HepG2 (cell line): ENCODE measurements around the gene TKFC. TPM values are rescaled to one million over a fixed set of nuclear protein-coding genes. Genes with fewer than 3 reads are reported as not detected.
A peak's percentile ranks its signal among the peaks of the same experiment; 100 is the strongest.

Experiments
- ARID5B ChIP-seq: IDR thresholded peaks from 2 replicates; pipeline ENCODE4 v1.4.0; 2020; ENCODE audit warnings: mild to moderate bottlenecking, missing genetic modification reagents
- CEBPZ ChIP-seq: IDR thresholded peaks from 2 replicates; pipeline ENCODE4 v1.6.1; 2012; ENCODE audit warnings: low read length, improper control_type of control experiment
- CREM ChIP-seq, 2 experiments: sonication (generic) in 1 of 2; formaldehyde crosslinking in 1 of 2; IDR thresholded peaks; 2 replicates each; pipeline versions ENCODE4 v1.4.0 to v1.6.1; 2016 to 2020; ENCODE audit warnings: antibody characterized with exemption in 1 of 2, mild to moderate bottlenecking in 1 of 2, missing genetic modification reagents in 1 of 2
- HCFC1 ChIP-seq: fragments of 150-350 bp; IDR thresholded peaks from 2 replicates; pipeline ENCODE4 v1.6.1; 2014; ENCODE audit warnings: low read depth, low read length
- HMGXB3 ChIP-seq: sonication (generic); formaldehyde crosslinking; IDR thresholded peaks from 2 replicates; pipeline ENCODE4 v1.4.0; 2020; ENCODE audit warnings: missing genetic modification reagents, borderline replicate concordance
- ZNF232 ChIP-seq: sonication (generic); formaldehyde crosslinking; IDR thresholded peaks from 2 replicates; pipeline ENCODE4 v1.4.0; 2020; ENCODE audit warnings: missing genetic modification reagents, borderline replicate concordance
- ZNF292 ChIP-seq: sonication (generic); formaldehyde crosslinking; IDR thresholded peaks from 2 replicates; pipeline ENCODE4 v1.8.1; 2022; ENCODE audit warnings: mild to moderate bottlenecking, low read depth, missing genetic modification reagents, borderline replicate concordance
- ZNF746 ChIP-seq: sonication (generic); formaldehyde crosslinking; IDR thresholded peaks from 2 replicates; pipeline ENCODE4 v1.8.0; 2022; ENCODE audit warnings: mild to moderate bottlenecking, missing genetic modification reagents
- polyA plus RNA-seq, 8 experiments: library from polyadenylated mRNA; depleted of rRNA in 3 of 8; stranded (reverse) in 7 of 8; unstranded in 1 of 8; fragments of >200 nt; fragmentation: Illumina TruSeq in 4 of 8; extraction: Trizol in 4 of 8; gene quantifications; 2 replicates each; pipeline versions ENCODE4 v1.2.1 to v1.2.3, GENCODE V29; 2011 to 2016; ENCODE audit warnings: low read depth in 4 of 8, missing spikeins in 1 of 8, mixed read lengths in 1 of 8; ENCODE audit not compliant: insufficient read depth in 1 of 8
- total RNA-seq, 5 experiments: library from RNA; depleted of rRNA; stranded (reverse); fragments of >200 nt; fragmentation: Illumina TruSeq; extraction: Trizol; gene quantifications; 2 replicates each; pipeline ENCODE4 v1.2.3, GENCODE V29; 2016; ENCODE audit warnings: low read depth in 1 of 5
- TF ChIP-seq, protein P1 (sequence below): sonication (generic); formaldehyde crosslinking; IDR thresholded peaks from 2 replicates; pipeline ENCODE4 v1.5.1; 2020; ENCODE audit warnings: missing genetic modification reagents, mild to moderate bottlenecking, borderline replicate concordance
- TF ChIP-seq, protein P2 (sequence below): sonication (generic); formaldehyde crosslinking; IDR thresholded peaks from 2 replicates; pipeline ENCODE4; 2020; ENCODE audit warnings: missing genetic modification reagents, mild to moderate bottlenecking, borderline replicate concordance

TKFC gene
- total and polyA plus RNA-seq, 2 of the 13 experiments (the other 11 are each of a cell fraction or from before 2014, with no cell fraction given), result 147 to 197 TPM

- peak; percentile 62; the same call in 1 of the 2 replicates for TF ChIP-seq HMGXB3 (CRISPR knock-in tag)
- TF ChIP-seq ZNF232 (CRISPR knock-in tag), result peak; percentile 45; the same call in 1 of the 2 replicates
- TF ChIP-seq, protein P1, sequence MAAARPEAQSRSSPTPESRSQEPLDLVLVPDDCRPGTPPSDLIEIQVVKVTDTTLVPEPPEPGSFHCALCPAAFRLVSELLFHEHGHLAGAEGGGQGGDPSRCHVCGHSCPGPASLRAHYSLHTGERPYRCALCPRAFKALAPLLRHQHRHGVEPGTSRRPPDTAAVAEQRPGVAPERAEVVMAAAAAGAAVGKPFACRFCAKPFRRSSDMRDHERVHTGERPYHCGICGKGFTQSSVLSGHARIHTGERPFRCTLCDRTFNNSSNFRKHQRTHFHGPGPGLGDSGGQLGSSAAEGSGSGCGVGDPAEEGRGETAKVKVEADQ (CRISPR knock-in tag), result 0 out of 2 replicates have a peak, but pooled peaks have one; percentile 73
- TF ChIP-seq, protein P2, sequence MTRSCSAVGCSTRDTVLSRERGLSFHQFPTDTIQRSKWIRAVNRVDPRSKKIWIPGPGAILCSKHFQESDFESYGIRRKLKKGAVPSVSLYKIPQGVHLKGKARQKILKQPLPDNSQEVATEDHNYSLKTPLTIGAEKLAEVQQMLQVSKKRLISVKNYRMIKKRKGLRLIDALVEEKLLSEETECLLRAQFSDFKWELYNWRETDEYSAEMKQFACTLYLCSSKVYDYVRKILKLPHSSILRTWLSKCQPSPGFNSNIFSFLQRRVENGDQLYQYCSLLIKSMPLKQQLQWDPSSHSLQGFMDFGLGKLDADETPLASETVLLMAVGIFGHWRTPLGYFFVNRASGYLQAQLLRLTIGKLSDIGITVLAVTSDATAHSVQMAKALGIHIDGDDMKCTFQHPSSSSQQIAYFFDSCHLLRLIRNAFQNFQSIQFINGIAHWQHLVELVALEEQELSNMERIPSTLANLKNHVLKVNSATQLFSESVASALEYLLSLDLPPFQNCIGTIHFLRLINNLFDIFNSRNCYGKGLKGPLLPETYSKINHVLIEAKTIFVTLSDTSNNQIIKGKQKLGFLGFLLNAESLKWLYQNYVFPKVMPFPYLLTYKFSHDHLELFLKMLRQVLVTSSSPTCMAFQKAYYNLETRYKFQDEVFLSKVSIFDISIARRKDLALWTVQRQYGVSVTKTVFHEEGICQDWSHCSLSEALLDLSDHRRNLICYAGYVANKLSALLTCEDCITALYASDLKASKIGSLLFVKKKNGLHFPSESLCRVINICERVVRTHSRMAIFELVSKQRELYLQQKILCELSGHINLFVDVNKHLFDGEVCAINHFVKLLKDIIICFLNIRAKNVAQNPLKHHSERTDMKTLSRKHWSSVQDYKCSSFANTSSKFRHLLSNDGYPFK (CRISPR knock-in tag), result peak; percentile 87
- TF ChIP-seq CREM (IDR thresholded peaks at IDR 0.05), result peak; percentile 37; the same call in 1 of the 2 replicates
- no peak for TF ChIP-seq CREM (CRISPR knock-in tag; IDR thresholded peaks at IDR 0.05)
- 0 out of 2 replicates have a peak, but pooled peaks have one; percentile 31 for TF ChIP-seq ARID5B
- peak; percentile 43; the same call in 1 of the 2 replicates for TF ChIP-seq HCFC1
- peak; percentile 56; the same call in 1 of the 2 replicates for TF ChIP-seq ZNF746 (CRISPR knock-in tag)
- no peak for TF ChIP-seq ZNF292 (CRISPR knock-in tag)
- TF ChIP-seq CEBPZ, result no peak
Observed at GRCh38 chr11:61332797-61333549, at the start of gene TKFC, which contains the start of gene DDB1 (continued).
